Measurements from ENCODE around the gene TALDO1. TPM values are rescaled to one million over a fixed set of nuclear protein-coding genes. Genes with fewer than 3 reads are reported as not detected.

TALDO1 gene
- total RNA-seq, 1 donor from 2014 or later = 101 TPM

DNA sequence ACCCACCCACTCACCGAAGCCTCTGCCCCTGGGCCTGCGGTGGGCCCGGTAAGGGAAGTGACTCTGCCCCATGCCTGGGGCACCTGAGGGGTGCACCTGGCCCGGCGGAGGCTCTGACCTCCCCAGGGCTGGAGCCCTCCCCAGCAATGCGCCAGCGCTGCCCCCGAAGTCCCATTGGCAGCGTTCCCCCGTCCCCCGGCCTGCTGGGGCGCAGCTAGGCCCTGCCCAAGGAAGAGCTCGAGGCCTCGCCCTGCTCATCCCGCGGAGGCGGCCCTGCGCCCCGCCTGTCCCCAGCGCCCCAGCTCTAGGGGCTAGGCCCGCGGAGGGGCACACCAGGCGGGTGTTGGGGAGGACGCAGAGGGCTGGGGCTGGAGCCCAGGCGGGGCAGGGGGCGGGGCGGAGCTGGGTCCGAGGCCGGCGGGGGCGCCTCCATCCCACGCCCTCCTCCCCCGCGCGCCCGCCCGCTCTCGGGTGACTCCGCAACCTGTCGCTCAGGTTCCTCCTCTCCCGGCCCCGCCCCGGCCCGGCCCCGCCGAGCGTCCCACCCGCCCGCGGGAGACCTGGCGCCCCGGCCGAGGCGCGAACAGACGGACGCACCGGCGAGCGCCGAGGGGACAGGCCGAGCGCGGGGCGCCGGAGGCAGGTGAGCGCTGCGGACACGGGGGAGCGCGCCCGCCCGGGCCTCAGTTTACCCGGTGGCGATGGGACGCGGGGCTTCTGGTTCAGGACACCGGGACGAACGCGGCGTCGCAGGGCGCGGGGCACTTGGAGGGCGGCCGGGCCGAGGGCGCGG lies 41.4 kb upstream of the TALDO1 start, which contains the start of gene EPS8L2:
EPS8L2 (plus strand) TSS at position 586 of the 793 bp plus-strand sequence. CDS start 3,177 bp downstream, outside the sequence.
- peak within 1 kb of the TSS; percentile 64 for H3K4me3 ChIP-seq
- peaks cover 17% of the 10 kb centered on the region for H3K36me3 ChIP-seq
- DNase-seq = no peak
- H3K27ac ChIP-seq (replicated peaks) = peak within 1 kb of the TSS; percentile 56
- peaks cover 52% of the 10 kb centered on the region for H3K27me3 ChIP-seq (ENCODE audit: low read depth)
- TF ChIP-seq, protein P1, sequence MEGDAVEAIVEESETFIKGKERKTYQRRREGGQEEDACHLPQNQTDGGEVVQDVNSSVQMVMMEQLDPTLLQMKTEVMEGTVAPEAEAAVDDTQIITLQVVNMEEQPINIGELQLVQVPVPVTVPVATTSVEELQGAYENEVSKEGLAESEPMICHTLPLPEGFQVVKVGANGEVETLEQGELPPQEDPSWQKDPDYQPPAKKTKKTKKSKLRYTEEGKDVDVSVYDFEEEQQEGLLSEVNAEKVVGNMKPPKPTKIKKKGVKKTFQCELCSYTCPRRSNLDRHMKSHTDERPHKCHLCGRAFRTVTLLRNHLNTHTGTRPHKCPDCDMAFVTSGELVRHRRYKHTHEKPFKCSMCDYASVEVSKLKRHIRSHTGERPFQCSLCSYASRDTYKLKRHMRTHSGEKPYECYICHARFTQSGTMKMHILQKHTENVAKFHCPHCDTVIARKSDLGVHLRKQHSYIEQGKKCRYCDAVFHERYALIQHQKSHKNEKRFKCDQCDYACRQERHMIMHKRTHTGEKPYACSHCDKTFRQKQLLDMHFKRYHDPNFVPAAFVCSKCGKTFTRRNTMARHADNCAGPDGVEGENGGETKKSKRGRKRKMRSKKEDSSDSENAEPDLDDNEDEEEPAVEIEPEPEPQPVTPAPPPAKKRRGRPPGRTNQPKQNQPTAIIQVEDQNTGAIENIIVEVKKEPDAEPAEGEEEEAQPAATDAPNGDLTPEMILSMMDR (IDR thresholded peaks at IDR 0.05; ENCODE audit: borderline replicate concordance) = no peak
- peaks cover 45% of the 10 kb centered on the region for H3K4me1 ChIP-seq
- intact Hi-C loops (cut with micrococcal nuclease) = no loop called here
- H3K9me3 ChIP-seq (replicated peaks) = no peaks in the 10 kb centered on the region

DNA sequence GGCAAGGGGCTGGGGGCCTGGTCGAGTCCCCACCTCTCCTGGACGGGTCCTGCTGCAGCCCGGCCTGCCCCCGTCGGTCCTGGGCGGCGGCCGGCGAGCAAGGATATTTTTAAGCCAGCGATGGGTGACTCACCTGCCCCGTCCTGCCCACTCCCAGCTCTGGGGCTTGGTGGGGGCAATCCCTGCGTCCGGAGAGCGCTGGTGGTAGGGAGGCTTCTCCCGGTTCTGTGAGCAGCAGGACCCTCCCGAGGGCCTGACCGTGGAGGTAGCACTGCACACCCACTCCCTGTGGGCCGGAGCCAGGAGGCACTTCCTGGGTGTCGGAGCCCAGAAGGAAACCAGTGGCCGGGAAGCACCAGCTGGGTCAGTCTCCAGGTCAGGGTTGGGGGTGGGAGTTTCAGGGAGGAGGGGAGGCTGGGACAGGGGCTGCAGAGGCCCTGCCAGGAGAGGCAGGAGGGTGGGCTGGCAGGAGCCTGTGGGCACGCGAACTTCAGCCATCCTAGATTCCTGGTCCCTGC lies 40.8 kb upstream of the TALDO1 start:
- Histone ChIP-seq H3K9me3 (replicated peaks) (no peaks in the 10 kb centered on the region), H3K4me3 (peak overlapping the region; percentile 64), H3K4me1 (peaks cover 45% of the 10 kb centered on the region), H3K27me3 (ENCODE audit: low read depth) (peaks cover 57% of the 10 kb centered on the region), H3K27ac (replicated peaks) (peak overlapping the region; percentile 56), H3K36me3 (peaks cover 15% of the 10 kb centered on the region)
- intact Hi-C loops (cut with micrococcal nuclease) = no loop called here
- no peak for DNase-seq
- TF ChIP-seq, protein P1 (IDR thresholded peaks at IDR 0.05; ENCODE audit: borderline replicate concordance) = no peak

DNA sequence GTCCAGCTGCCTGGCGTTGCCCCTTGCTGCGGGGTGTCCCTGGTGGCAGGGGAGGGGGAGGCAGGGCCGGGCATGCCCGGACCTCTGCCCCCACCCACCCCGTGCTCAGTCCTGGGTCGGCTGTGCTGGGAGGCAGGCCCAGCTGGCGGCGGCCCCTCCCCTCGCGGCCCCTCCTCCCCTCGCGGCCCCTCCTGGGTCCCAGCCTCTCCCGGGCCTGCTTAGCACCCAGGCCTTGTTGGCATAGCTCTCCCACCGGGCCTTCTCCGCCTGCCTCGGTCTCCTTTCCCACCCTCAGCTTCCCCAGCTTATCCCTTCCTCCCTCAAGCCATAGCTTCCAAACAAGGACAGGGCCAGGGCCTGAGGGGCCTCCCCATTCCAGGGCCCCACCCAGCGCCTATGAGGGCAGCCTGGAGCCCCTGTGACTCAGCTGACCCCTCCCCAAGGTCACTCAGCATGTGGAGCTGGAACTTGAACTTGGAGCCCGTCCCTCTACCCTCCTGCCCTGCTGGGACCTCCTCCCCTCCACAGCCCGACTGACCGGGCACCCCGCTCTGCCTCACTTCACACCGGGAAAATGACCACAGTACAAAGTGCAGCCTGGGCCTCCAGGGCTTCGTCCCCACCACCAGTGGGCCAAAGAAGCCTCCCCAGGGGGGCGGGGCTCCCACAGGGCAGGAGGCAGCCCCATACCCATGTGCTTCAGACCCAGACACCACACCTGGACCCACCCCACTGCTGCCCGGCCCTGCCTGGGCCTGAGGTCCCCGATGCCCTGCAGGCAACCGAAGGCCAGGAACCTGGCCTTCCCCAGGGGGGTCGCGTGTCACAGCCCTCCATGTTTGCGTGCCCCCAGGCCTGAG lies 40.1 kb upstream of the TALDO1 start:
- Histone ChIP-seq H3K4me1 (peaks cover 45% of the 10 kb centered on the region), H3K27ac (replicated peaks) (peak overlapping the region; percentile 56), H3K9me3 (replicated peaks) (no peaks in the 10 kb centered on the region), H3K4me3 (peak overlapping the region; percentile 64), H3K36me3 (peaks cover 8% of the 10 kb centered on the region), H3K27me3 (ENCODE audit: low read depth) (peaks cover 63% of the 10 kb centered on the region)
- intact Hi-C loops (cut with micrococcal nuclease) = no loop called here
- DNase-seq = no peak
- TF ChIP-seq, protein P1 (IDR thresholded peaks at IDR 0.05; ENCODE audit: borderline replicate concordance) = no peak

DNA sequence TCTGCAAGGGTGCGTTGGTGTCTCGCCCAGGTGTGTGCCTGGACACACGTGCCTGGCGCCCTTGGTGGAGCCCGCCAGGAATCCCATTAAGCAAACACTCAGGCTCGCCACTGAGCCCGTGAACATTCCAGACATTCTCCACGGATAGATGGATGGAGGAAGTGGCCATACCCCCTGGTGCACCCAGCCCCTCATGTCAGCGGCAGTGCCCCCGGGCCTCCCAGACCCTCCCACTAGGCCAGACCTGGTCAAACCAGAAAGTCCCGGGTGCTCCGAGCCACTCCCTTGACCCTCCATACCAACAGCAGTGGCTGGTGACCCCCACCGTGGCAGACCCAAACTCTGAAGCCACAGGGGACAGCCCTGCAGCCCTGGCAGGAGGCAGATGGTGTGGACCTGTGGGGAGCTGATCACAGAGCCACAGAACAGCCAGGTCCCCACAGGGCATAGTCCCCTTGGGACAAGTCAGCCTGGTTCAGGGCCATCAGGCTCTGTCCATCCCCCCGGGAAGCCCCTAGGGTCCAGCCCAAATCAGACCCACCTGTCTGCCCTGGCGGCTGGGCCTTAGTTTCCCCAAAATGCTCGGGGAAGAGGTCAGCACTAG lies 39.3 kb upstream of the TALDO1 start:
- no peak for DNase-seq
- no peaks in the 10 kb centered on the region for H3K9me3 ChIP-seq (replicated peaks)

More for the DNA sequence above, 39.3 kb upstream of the TALDO1 start:
- intact Hi-C loops (cut with micrococcal nuclease) = no loop called here
- peaks cover 45% of the 10 kb centered on the region for H3K4me1 ChIP-seq
- no peak overlapping the region for H3K4me3 ChIP-seq
- H3K36me3 ChIP-seq = peaks cover 2% of the 10 kb centered on the region
- peaks cover 71% of the 10 kb centered on the region for H3K27me3 ChIP-seq (ENCODE audit: low read depth)
- TF ChIP-seq, protein P1 (IDR thresholded peaks at IDR 0.05; ENCODE audit: borderline replicate concordance) = no peak
- peak overlapping the region; percentile 56 for H3K27ac ChIP-seq (replicated peaks)

All from left ventricle myocardium inferior (tissue), 1 donor.